SU-DHL-6 (cell line): Measurements from ENCODE around the gene FAM3A.

ENCODE experiments used
- EZH2phosphoT487 ChIP-seq: fragments of 200-600 bp; sonication (generic), shearing (Covaris generic); conservative IDR thresholded peaks from 2 replicates; pipeline ENCODE4 v1.6.1; 2018; ENCODE audit warnings: mild to moderate bottlenecking, antibody characterized with exemption, low read length, moderate library complexity, mixed read lengths
- TF ChIP-seq, protein P1 (sequence below): fragments of 200-600 bp; sonication (generic); IDR thresholded peaks from one replicate; pipeline ENCODE4 v1.5.1; 2017; ENCODE audit warnings: antibody characterized with exemption, mild to moderate bottlenecking, low read length, moderate library complexity; ENCODE audit not compliant: insufficient read depth, poor library complexity, severe bottlenecking

DNA sequence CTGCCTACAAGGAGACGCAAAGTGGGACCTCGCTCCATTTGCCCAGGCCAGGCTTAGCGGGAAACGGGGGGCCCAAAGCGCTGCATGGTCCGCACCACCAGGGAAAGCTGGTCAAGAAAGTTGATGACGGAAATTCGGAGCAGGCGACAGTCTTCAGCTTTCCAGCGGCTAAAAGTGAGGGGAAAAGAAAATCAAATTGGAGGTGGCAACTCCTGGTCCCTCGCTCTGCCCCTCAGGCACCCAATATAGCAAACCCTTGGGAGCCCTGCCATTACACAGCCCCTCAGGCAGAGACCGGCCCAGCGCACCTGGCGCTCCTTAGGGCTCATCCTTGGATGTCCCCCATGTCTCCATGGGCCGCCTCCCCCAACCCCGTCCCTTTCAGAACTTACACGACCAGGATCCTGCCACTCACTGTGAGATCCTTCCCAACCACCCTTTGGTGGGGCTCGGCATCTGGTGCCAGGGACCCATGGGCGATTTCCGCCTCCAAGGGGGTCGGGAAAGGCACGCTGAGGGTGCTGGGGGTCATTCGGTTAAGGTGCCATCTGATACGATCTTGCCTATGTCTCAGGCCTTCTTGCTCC is 38.0 kb downstream of the FAM3A start:
- TF ChIP-seq, protein P1, sequence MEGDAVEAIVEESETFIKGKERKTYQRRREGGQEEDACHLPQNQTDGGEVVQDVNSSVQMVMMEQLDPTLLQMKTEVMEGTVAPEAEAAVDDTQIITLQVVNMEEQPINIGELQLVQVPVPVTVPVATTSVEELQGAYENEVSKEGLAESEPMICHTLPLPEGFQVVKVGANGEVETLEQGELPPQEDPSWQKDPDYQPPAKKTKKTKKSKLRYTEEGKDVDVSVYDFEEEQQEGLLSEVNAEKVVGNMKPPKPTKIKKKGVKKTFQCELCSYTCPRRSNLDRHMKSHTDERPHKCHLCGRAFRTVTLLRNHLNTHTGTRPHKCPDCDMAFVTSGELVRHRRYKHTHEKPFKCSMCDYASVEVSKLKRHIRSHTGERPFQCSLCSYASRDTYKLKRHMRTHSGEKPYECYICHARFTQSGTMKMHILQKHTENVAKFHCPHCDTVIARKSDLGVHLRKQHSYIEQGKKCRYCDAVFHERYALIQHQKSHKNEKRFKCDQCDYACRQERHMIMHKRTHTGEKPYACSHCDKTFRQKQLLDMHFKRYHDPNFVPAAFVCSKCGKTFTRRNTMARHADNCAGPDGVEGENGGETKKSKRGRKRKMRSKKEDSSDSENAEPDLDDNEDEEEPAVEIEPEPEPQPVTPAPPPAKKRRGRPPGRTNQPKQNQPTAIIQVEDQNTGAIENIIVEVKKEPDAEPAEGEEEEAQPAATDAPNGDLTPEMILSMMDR: no peak
- TF ChIP-seq EZH2phosphoT487: no peak
